ENCODE results near the gene CXCL1.

The CXCL1 gene

GRCh38 chr4:73832651-73833237 is 36.4 kb upstream of the CXCL1 start:
- no peak overlapping the region for H3K27ac ChIP-seq
- no peak for TF ChIP-seq CTCF (conservative IDR thresholded peaks at IDR 0.05)

- H3K27ac ChIP-seq: peak within 1 kb of the TSS; percentile 84; the same call in 1 of the 2 replicates
- TF ChIP-seq CTCF (conservative IDR thresholded peaks at IDR 0.05): no peak
Observed at GRCh38 chr4:73836373-73837279, 32.6 kb upstream of the CXCL1 start, which contains the start of gene CXCL6. Gene CXCL6, plus strand, starts transcription at chr4:73836678. Its CDS starts 73 bp downstream, at chr4:73836751.

DNA sequence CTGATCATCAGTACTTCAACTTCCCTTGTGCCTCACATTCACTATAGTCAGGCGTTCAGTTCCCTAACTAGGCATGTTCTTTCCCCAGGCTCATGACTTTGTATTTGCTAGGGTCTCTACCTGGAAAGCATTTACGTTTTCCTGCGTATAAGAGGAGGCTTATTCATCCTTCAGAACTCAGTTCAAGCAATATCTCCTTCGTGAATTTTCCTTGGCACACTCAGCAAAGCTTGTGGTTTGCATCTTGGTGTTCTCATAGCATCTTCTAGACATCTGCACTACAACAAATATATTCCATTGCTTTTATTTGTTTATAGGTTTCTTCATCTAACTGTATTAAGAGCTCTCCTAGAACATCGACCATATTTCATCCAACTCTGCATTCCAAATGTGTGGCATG is 30.1 kb upstream of the CXCL1 start:
- no peak for TF ChIP-seq CTCF (conservative IDR thresholded peaks at IDR 0.05)
- H3K27ac ChIP-seq: peak overlapping the region; percentile 84

DNA sequence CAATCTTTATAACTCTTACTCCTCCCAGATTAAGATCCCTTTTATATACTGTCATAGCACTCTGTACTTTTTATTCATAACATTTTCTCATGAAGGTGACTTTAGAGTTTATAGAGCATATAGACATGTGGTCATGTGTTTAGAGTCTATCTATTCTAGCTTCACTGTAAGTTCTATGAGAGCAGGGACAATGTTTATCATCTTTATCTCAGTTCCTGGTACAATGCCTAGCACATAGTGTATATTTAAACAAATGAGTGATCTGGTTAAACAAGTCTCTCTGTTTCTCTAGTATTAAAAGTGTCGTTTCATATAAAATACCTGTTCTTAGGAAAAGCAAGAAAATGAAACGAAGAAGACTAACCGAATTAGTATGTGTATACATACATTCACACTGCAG is 29.5 kb upstream of the CXCL1 start:
- no peak for TF ChIP-seq CTCF (conservative IDR thresholded peaks at IDR 0.05)
- H3K27ac ChIP-seq: peak overlapping the region; percentile 84

GRCh38 chr4:73841243-73841925 is 27.8 kb upstream of the CXCL1 start:
- TF ChIP-seq CTCF (conservative IDR thresholded peaks at IDR 0.05): no peak
- peak overlapping the region; percentile 84; the same call in 1 of the 2 replicates for H3K27ac ChIP-seq

GRCh38 chr4:73842696-73843095 is 26.5 kb upstream of the CXCL1 start:
- no peak overlapping the region; the same call in 1 of the 2 replicates for H3K27ac ChIP-seq
- no peak for TF ChIP-seq CTCF (conservative IDR thresholded peaks at IDR 0.05)

GRCh38 chr4:73843369-73843768 is 25.8 kb upstream of the CXCL1 start:
- TF ChIP-seq CTCF (conservative IDR thresholded peaks at IDR 0.05): no peak
- no peak overlapping the region for H3K27ac ChIP-seq
